ENCODE measurements around the gene CLRN3.

Gene CLRN3

GRCh38 chr10:127832501-127832900 is 60.2 kb downstream of the CLRN3 start:
- Histone ChIP-seq H3K14ac (ENCODE audit: low read length) (no peak overlapping the region), H3K4me2 (ENCODE audit: low read length) (no peak overlapping the region), H4K91ac (ENCODE audit: low read depth, low read length) (no peak overlapping the region), H3K79me2 (ENCODE audit: control insufficient read depth, insufficient read depth, low read length, poor library complexity) (no peaks in the 10 kb centered on the region), H3K79me1 (ENCODE audit: low read length) (no peaks in the 10 kb centered on the region), H2AK5ac (ENCODE audit: low read length) (no peak overlapping the region), H2AFZ (ENCODE audit: insufficient read depth, low read length, poor library complexity) (no peak overlapping the region), H3K9ac (ENCODE audit: low read length) (no peak overlapping the region), H3K4me3 (ENCODE audit: low read depth, low read length) (no peak overlapping the region), H3K27ac (ENCODE audit: low read depth, low read length) (no peak overlapping the region), H3K23ac (ENCODE audit: low read length) (no peak overlapping the region), H2BK120ac (ENCODE audit: insufficient read depth, low read length, poor library complexity) (no peak overlapping the region), H3K36me3 (ENCODE audit: control insufficient read depth in 1 of 2, insufficient read depth in 2 of 2, low read length in 2 of 2) (no peaks in the 10 kb centered on the region), H3K4ac (ENCODE audit: low read depth, low read length) (no peak overlapping the region), H3K27me3 (ENCODE audit: insufficient read depth, low read length) (no peaks in the 10 kb centered on the region), H4K12ac (ENCODE audit: low read depth, low read length) (no peak overlapping the region), H3K4me1 (ENCODE audit: control insufficient read depth in 1 of 2, insufficient read depth in 2 of 2, low read length in 2 of 2) (no peaks in the 10 kb centered on the region), H3K9me3 (ENCODE audit: insufficient read depth, low read depth, low read length) (no peaks in the 10 kb centered on the region), H3K18ac (ENCODE audit: low read length) (no peak overlapping the region), H2BK5ac (ENCODE audit: low read depth, low read length, poor library complexity) (no peak overlapping the region), H2BK12ac (ENCODE audit: low read length) (no peak overlapping the region), H4K8ac (ENCODE audit: low read depth, low read length) (no peak overlapping the region)
- DNase-seq = no peak
- WGBS (ENCODE audit: extremely low coverage, insufficient coverage, insufficient read length) = no CpG with 5 or more reads among the region's 4 CpGs

- Histone ChIP-seq H2AK5ac (ENCODE audit: low read length) (no peak overlapping the region), H3K14ac (ENCODE audit: low read length) (no peak overlapping the region), H3K27ac (ENCODE audit: low read depth, low read length) (no peak overlapping the region), H3K4me1 (ENCODE audit: control insufficient read depth in 1 of 2, insufficient read depth in 2 of 2, low read length in 2 of 2) (peaks cover 0 to 4% of the 10 kb centered on the region in 2 experiments), H3K4me3 (ENCODE audit: low read depth, low read length) (no peak overlapping the region), H2BK5ac (ENCODE audit: low read depth, low read length, poor library complexity) (no peak overlapping the region), H3K4ac (ENCODE audit: low read depth, low read length) (no peak overlapping the region), H4K8ac (ENCODE audit: low read depth, low read length) (no peak overlapping the region), H3K9me3 (ENCODE audit: insufficient read depth, low read depth, low read length) (no peaks in the 10 kb centered on the region), H2BK12ac (ENCODE audit: low read length) (no peak overlapping the region), H2BK120ac (ENCODE audit: insufficient read depth, low read length, poor library complexity) (no peak overlapping the region), H3K36me3 (ENCODE audit: control insufficient read depth in 1 of 2, insufficient read depth in 2 of 2, low read length in 2 of 2) (no peaks in the 10 kb centered on the region), H3K4me2 (ENCODE audit: low read length) (no peak overlapping the region), H2AFZ (ENCODE audit: insufficient read depth, low read length, poor library complexity) (no peak overlapping the region), H3K9ac (ENCODE audit: low read length) (no peak overlapping the region), H4K91ac (ENCODE audit: low read depth, low read length) (no peak overlapping the region), H3K27me3 (ENCODE audit: insufficient read depth, low read length) (no peaks in the 10 kb centered on the region), H3K18ac (ENCODE audit: low read length) (no peak overlapping the region), H3K79me1 (ENCODE audit: low read length) (no peaks in the 10 kb centered on the region), H4K12ac (ENCODE audit: low read depth, low read length) (no peak overlapping the region), H3K79me2 (ENCODE audit: control insufficient read depth, insufficient read depth, low read length, poor library complexity) (no peaks in the 10 kb centered on the region), H3K23ac (ENCODE audit: low read length) (no peak overlapping the region)
- no peak for DNase-seq
- no CpG with 5 or more reads among the region's 4 CpGs for WGBS (ENCODE audit: extremely low coverage, insufficient coverage, insufficient read length)
Observed at GRCh38 chr10:127830414-127830813, 62.3 kb downstream of the CLRN3 start.

Measured in trophoblast cell (in vitro differentiated cells and primary cell).